ENCODE measurements around the gene EPO. TPM values are rescaled to one million over a fixed set of nuclear protein-coding genes. Genes with fewer than 3 reads are reported as not detected.

Gene EPO
- total and polyA plus RNA-seq, 10 donors = 0.06 to 0.42 (median 0.19) TPM; not detected in 6

DNA sequence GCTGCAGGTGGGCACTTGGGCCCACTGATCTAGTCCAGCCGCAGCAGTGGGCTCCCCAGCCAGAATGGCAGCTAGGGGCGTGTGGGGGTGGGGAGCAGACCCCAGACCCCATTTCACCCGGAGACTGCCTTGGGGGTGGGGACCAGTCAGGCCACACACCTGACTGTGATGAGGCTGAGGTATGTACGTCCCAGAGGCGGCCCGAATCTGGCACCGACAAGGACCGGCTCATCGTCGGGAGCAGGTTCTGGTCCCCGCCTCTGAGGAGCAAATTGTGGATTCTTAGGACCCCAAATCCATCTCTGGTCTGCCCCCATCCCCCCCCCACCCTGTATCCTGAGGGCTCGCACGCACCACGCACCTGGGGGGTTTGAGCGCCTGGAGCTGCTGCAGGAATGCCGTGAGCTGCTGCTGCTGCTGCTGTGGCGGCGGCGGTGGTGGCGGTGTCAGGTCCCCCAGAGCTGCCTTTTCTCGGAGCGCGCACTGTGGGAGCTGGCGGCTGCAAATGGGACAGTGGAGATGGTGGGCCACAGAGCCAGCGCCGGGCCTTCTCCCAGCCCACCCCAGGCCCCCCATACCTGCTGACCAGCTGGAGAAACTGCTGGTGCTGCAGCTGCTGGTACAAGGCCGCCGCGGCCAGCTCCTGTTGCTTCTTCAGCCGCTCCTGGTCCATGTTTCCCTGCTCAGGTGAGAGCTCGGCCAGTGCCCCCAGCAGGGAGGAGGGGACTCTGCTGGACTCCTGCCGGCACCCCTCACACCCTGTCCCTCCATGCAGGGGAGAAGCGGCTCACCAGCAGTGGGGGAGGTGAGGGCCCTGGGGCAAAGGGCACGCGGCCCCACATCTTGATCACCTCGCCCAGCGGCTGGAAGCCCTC lies 36.4 kb upstream of the EPO start:
- TF ChIP-seq POLR2AphosphoS5 (IDR thresholded peaks at IDR 0.05) = peak in 2 of 3 donors; percentile 16 to 60
- no peak for TF ChIP-seq POLR2A (IDR thresholded peaks at IDR 0.05)
- DNase-seq = no peak
- intact Hi-C loops (cut with DNase I; ENCODE audit: low total_unique reads) = no loop called here

DNA sequence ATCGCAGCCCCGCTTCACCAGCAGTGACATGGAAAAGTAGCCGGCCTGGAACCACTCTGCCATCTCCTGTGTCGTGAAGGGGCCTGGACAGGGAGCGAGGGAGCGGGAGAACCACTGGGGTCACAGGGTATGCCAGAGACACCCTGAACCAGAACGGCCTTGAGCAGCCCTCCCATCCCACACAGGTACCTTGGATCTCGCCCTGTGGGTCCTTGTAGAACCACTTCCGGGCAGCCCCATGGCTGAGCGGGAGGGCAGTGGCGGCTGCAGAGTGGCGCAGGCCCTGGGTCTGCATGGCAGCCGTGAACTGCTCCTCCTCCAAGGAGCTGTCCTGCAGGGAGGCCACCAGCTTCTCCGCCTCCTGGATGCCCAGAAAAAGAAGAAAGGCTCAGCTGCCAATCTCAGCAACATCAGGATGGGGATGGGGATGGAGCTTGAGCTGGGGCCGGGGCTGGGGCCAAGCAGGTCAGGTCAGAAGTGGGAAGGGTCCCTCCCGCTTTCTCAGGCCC lies 35.7 kb upstream of the EPO start:
- DNase-seq = no peak
- H3K9me3 ChIP-seq = no peaks in the 10 kb centered on the region
- peaks cover 0 to 100% (median 93%) of the 10 kb centered on the region in 6 donors for H3K36me3 ChIP-seq
- intact Hi-C loops (cut with DNase I; ENCODE audit: low total_unique reads) = no loop called here
- peak in 1 of 3 donors; percentile 1 for TF ChIP-seq POLR2AphosphoS5 (IDR thresholded peaks at IDR 0.05)
- TF ChIP-seq, protein P1, sequence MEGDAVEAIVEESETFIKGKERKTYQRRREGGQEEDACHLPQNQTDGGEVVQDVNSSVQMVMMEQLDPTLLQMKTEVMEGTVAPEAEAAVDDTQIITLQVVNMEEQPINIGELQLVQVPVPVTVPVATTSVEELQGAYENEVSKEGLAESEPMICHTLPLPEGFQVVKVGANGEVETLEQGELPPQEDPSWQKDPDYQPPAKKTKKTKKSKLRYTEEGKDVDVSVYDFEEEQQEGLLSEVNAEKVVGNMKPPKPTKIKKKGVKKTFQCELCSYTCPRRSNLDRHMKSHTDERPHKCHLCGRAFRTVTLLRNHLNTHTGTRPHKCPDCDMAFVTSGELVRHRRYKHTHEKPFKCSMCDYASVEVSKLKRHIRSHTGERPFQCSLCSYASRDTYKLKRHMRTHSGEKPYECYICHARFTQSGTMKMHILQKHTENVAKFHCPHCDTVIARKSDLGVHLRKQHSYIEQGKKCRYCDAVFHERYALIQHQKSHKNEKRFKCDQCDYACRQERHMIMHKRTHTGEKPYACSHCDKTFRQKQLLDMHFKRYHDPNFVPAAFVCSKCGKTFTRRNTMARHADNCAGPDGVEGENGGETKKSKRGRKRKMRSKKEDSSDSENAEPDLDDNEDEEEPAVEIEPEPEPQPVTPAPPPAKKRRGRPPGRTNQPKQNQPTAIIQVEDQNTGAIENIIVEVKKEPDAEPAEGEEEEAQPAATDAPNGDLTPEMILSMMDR (IDR thresholded peaks at IDR 0.05 in 8 of 11, conservative IDR thresholded peaks at IDR 0.05 in 3 of 11) = no peak
- peaks cover 6 to 40% (median 20%) of the 10 kb centered on the region in 6 donors for H3K4me1 ChIP-seq
- no peak overlapping the region for H3K27ac ChIP-seq
- H3K27me3 ChIP-seq (replicated peaks in 1 of 7) = no peaks in the 10 kb centered on the region
- no peak overlapping the region for H3K4me3 ChIP-seq
- WGBS, 5 donors = 93 to 96% (median 94%) methylated on average over 9 to 16 of the region's 16 CpGs

More for the DNA sequence above, 36.4 kb upstream of the EPO start:
- Histone ChIP-seq H3K4me3 (no peak overlapping the region), H3K27ac (no peak overlapping the region), H3K27me3 (replicated peaks in 1 of 7) (no peaks in the 10 kb centered on the region), H3K36me3 (peaks cover 0 to 100% (median 97%) of the 10 kb centered on the region in 6 donors), H3K9me3 (no peaks in the 10 kb centered on the region), H3K4me1 (peaks cover 0 to 40% (median 17%) of the 10 kb centered on the region in 6 donors)
- WGBS, 5 donors = 91 to 98% (median 94%) methylated on average over 13 to 37 of the region's 37 CpGs

DNA sequence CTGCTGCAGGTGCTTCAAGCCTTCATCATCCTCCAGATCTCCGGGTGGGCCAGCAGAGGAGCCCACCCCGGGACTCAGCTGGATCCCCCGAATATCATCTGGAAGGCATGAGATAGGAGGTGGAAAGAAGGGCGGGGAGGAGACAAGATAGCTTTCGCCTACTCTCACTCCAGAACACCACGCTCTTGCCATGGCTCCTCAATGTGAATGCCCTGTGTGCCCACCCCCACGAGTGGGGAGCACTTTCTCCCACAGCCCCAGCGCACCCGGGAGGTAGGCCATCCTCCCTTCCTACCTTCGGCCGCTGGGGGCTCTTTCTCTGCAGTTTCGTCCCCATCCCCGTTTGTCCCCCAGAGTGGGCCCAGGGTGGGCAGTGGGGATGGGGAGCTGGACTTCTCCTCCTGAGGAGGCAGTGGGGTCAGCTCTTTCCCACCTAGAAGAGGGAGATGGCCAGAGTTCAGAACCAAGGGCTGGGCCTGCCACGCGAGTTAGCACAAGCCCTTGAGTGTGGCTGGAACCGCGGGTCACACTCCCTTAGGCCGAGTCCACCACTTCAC lies 35.1 kb upstream of the EPO start:
- WGBS, 5 donors = 88 to 96% (median 91%) methylated on average over 18 of the region's 18 CpGs
- Histone ChIP-seq H3K4me3 (no peak overlapping the region), H3K27me3 (replicated peaks in 1 of 7) (no peaks in the 10 kb centered on the region), H3K4me1 (peaks cover 8 to 40% (median 21%) of the 10 kb centered on the region in 6 donors), H3K27ac (no peak overlapping the region), H3K9me3 (no peaks in the 10 kb centered on the region), H3K36me3 (peaks cover 0 to 99% (median 89%) of the 10 kb centered on the region in 6 donors)
- no peak for TF ChIP-seq POLR2A (IDR thresholded peaks at IDR 0.05)
- peak in 1 of 3 donors; percentile 3 for TF ChIP-seq POLR2AphosphoS5 (IDR thresholded peaks at IDR 0.05)
- intact Hi-C loops (cut with DNase I; ENCODE audit: low total_unique reads) = no loop called here
- DNase-seq = no peak

DNA sequence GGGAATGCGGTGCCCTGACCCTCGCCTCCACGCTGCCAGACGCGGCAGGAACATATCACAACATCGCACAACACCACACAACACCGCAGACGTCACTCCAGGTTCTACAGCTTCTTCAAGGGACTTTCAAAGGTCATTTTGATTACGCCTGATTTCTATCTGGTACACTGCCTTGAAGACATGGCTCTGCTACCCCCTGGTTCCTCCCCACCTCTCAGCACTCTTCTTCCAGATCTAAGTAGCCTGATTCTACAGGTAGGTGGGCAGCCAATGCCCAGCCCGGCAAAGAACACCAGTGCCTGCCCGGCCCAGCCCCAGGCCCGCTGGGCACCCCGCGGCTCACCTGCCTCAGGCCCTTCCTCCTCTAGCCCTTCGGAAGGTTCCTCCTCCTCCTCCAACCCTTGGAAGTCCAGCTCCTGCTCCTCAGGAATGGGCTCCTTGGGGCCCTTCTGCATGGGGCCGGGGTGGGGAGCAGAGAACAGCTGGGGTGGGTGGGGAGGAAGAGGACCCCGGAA lies 34.6 kb upstream of the EPO start:
- Histone ChIP-seq H3K9me3 (no peaks in the 10 kb centered on the region), H3K27ac (no peak overlapping the region), H3K4me1 (peaks cover 10 to 40% (median 22%) of the 10 kb centered on the region in 6 donors), H3K27me3 (replicated peaks in 1 of 7) (no peaks in the 10 kb centered on the region), H3K36me3 (peaks cover 0 to 95% (median 84%) of the 10 kb centered on the region in 6 donors), H3K4me3 (no peak overlapping the region)
- WGBS, 5 donors = 87 to 95% (median 94%) methylated on average over 16 to 17 of the region's 17 CpGs
- no peak for DNase-seq
- TF ChIP-seq, protein P1 (IDR thresholded peaks at IDR 0.05 in 8 of 11, conservative IDR thresholded peaks at IDR 0.05 in 3 of 11) = no peak
- TF ChIP-seq POLR2AphosphoS5 (IDR thresholded peaks at IDR 0.05) = peak in 1 of 3 donors; percentile 36
- intact Hi-C loops (cut with DNase I; ENCODE audit: low total_unique reads) = no loop called here
